Skeletal muscle cell (primary cell): ENCODE data around the gene EGFR.

Experiments used
- DNase-seq: peaks from one replicate; pipeline ENCODE4 v3.0.0-alpha.2; 2010; ENCODE audit warnings: low read depth
- H3K4me3 ChIP-seq: 2 replicates; pipeline ENCODE4 v1.5.1; 2011; ENCODE audit warnings: low read depth, mild to moderate bottlenecking, control low read depth, low read length, moderate library complexity

Gene EGFR

GRCh38 chr7:55018361-55019190 lies at the start of gene EGFR:
Gene EGFR, plus strand, starts transcription at chr7:55019017. Its CDS starts 261 bp downstream, at chr7:55019278.
- peak within 1 kb of the TSS; percentile 81 for H3K4me3 ChIP-seq
- DNase-seq, result no peak

GRCh38 chr7:54969208-54969967 lies 49.4 kb upstream of the EGFR start:
- DNase-seq, result no peak
- no peak overlapping the region for H3K4me3 ChIP-seq

GRCh38 chr7:54972733-54973294 lies 46.0 kb upstream of the EGFR start:
- H3K4me3 ChIP-seq, result no peak overlapping the region
- DNase-seq, result no peak

- no peak overlapping the region for H3K4me3 ChIP-seq
- no peak for DNase-seq
Measured at GRCh38 chr7:54978364-54979116, 40.3 kb upstream of the EGFR start.

- H3K4me3 ChIP-seq, result no peak overlapping the region
- DNase-seq, result no peak
Measured at GRCh38 chr7:54980521-54980920, 38.3 kb upstream of the EGFR start.

- H3K4me3 ChIP-seq, result no peak overlapping the region
- no peak for DNase-seq
Measured at GRCh38 chr7:54981913-54982312, 36.9 kb upstream of the EGFR start.

- H3K4me3 ChIP-seq, result no peak overlapping the region
- DNase-seq, result peak; percentile 72
Measured at GRCh38 chr7:54985426-54986330, 33.1 kb upstream of the EGFR start.

- no peak for DNase-seq
- H3K4me3 ChIP-seq, result no peak overlapping the region
Measured at GRCh38 chr7:54986716-54987115, 32.1 kb upstream of the EGFR start.

- H3K4me3 ChIP-seq, result no peak overlapping the region
- DNase-seq, result no peak
Measured at GRCh38 chr7:54987772-54988171, 31.0 kb upstream of the EGFR start.

GRCh38 chr7:54988516-54988915 lies 30.3 kb upstream of the EGFR start:
- no peak for DNase-seq

GRCh38 chr7:54989453-54990225 lies 29.2 kb upstream of the EGFR start:
- no peak for DNase-seq
- no peak overlapping the region for H3K4me3 ChIP-seq

More at GRCh38 chr7:54988516-54988915, 30.3 kb upstream of the EGFR start:
- H3K4me3 ChIP-seq, result no peak overlapping the region

GRCh38 chr7:54991341-54991740 lies 27.5 kb upstream of the EGFR start:
- no peak for DNase-seq
- H3K4me3 ChIP-seq, result no peak overlapping the region

- DNase-seq, result no peak
Measured at GRCh38 chr7:54992871-54993475, 25.8 kb upstream of the EGFR start.

GRCh38 chr7:54995166-54995565 lies 23.7 kb upstream of the EGFR start:
- no peak overlapping the region for H3K4me3 ChIP-seq
- DNase-seq, result no peak

More at GRCh38 chr7:54992871-54993475, 25.8 kb upstream of the EGFR start:
- no peak overlapping the region for H3K4me3 ChIP-seq

- no peak overlapping the region for H3K4me3 ChIP-seq
- peak; percentile 59 for DNase-seq
Measured at GRCh38 chr7:54995610-54996363, 23.0 kb upstream of the EGFR start.

- no peak overlapping the region for H3K4me3 ChIP-seq
- no peak for DNase-seq
Measured at GRCh38 chr7:54996391-54996790, 22.4 kb upstream of the EGFR start.

GRCh38 chr7:55004579-55004978 lies 14.2 kb upstream of the EGFR start:
- no peak for DNase-seq
- no peak overlapping the region for H3K4me3 ChIP-seq
